ENCODE data around the gene CCPG1.
"Not testable (repeated sequence)": the region's sequence is repeated elsewhere in the genome, so short reads cannot be mapped to it uniquely, and the experiment has no call there.

The CCPG1 gene, protein sequence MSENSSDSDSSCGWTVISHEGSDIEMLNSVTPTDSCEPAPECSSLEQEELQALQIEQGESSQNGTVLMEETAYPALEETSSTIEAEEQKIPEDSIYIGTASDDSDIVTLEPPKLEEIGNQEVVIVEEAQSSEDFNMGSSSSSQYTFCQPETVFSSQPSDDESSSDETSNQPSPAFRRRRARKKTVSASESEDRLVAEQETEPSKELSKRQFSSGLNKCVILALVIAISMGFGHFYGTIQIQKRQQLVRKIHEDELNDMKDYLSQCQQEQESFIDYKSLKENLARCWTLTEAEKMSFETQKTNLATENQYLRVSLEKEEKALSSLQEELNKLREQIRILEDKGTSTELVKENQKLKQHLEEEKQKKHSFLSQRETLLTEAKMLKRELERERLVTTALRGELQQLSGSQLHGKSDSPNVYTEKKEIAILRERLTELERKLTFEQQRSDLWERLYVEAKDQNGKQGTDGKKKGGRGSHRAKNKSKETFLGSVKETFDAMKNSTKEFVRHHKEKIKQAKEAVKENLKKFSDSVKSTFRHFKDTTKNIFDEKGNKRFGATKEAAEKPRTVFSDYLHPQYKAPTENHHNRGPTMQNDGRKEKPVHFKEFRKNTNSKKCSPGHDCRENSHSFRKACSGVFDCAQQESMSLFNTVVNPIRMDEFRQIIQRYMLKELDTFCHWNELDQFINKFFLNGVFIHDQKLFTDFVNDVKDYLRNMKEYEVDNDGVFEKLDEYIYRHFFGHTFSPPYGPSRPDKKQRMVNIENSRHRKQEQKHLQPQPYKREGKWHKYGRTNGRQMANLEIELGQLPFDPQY

DNA sequence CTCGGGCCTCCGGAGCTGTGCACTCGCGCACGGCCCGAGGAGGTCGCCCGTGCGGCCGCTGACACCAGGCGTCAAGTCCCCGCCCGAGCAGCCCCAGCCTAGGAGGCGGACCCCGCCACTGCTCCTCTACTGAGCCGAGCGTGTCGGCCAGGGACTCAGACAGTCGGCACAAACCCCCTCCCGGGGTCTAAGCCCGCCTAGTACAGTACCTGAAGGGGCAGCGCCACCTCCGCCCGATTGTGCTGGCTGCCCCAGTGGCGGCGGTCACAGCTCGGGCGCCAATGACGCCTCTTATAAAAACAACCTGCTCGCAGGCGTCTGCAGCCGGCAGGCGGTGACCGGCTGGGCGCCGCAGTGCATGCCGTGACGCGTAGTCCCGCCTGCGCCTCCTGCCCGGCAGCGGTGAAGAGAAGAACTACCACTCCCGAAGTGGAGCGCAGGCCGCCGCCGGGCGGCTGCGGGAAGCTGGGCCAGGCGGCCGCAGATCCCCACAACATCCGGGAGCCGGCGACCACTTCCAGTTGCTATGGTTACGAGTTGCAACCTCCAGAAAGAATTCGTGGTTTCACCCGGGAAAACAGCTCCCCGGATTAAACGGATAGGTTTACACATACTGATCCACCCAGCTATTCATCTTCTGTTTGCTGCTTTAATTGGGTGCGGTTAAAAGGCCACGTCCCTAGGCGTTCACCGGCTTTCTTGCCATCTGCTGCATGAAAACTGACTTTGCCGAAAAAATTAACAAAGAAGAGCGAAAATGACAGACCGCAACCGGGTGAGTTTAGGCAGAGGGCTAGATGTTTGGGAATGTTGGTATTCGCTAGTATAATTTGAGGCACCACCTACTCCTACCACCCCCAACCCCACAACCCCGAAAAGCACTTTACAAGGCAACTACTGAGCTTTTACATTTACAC lies at the start of gene CCPG1, which contains the start of gene PIERCE2:
TSS of gene CCPG1 (minus strand) at position 348 of the 917 bp plus-strand sequence. CDS start 18,935 bp downstream, outside the sequence.
TSS of gene PIERCE2 (plus strand) at position 484 of the 917 bp plus-strand sequence. CDS start at position 758, 274 bp downstream.
- peak; percentile 84 for DNase-seq

DNA sequence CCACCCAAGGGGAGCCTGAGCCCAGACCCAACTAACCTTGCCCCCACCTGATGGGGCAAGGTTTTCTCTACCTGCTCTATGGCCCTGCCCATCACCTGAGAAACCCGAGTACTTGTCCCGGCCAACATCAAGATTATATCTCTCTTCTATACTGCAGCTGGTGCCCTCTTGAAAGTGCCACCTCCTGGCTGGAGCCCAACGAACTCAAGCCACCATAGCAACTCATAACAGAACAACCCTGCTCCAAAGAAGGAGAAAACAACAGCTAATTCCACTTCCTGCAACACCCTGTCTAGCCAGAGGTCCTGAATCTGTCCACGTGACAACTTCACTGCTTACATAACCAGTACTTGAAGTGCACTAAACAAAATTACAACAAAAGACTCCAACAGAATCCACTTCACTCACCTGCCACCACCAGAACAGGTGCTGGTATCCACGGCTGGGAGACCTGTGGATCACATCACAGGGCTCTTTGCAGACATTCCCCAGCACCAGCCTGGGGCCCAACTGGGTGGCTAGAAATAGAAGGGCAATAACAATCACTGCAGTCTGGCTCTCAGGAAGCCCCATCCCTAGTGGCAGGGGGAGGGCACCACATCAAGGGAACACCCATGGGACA lies 49.4 kb upstream of the CCPG1 start:
- DNase-seq: no peak

DNA sequence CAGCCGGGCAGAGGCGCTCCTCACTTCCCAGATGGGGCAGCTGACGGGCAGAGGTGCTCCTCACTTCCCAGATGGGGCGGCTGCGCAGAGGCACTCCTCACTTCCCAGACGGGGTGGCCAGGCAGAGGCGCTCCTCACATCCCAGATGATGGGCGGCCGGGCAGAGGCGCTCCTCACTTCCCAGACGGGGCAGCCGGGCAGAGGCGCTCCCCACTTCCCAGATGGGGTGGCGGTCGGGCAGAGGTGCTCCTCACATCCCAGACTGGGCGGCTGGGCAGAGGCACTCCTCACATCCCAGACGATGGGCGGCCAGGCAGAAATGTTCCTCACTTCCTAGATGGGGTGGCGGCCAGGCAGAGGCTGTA lies 38.9 kb upstream of the CCPG1 start:
- DNase-seq: not testable (repeated sequence)

DNA sequence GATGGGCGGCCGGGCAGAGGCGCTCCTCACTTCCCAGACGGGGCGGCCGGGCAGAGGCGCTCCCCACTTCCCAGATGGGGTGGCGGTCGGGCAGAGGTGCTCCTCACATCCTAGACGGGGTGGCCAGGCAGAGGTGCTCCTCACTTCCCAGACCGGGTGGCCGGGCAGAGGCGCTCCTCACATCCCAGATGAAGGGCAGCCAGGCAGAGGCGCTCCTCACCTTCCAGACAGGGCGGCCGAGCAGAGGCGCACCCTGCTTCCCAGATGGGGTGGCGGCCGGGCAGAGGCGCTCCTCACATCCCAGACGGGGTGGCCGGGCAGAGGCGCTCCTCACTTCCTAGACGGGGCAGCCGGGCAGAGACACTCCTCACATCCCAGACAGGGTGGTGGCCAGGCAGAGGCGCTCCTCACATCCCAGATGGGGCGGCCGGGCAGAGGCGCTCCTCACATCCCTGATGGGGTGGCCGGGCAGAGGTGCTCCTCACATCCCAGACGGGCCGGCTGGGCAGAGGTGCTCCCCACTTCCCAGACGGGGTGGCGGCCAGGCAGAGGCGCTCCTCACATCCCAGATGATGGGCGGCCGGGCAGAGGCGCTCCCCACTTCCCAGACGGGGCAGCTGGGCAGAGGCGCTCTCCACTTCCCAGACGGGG lies 38.3 kb upstream of the CCPG1 start:
- DNase-seq: not testable (repeated sequence)

DNA sequence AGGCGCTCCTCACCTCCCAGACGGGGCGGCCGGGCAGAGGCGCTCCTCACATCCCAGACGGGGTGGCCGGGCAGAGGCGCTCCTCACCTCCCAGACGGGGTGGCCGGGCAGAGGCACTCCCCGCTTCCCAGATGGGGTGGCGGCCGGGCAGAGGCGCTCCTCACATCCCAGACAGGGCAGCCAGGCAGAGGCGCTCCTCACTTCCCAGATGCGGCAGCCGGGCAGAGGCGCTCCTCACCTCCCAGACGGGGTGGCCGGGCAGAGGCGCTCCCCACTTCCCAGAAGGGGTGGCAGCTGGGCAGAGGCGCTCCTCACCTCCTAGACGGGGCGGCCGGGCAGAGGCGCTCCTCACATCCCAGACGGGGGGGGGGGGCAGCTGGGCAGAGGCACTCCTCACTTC lies 37.8 kb upstream of the CCPG1 start:
- DNase-seq: not testable (repeated sequence)

DNA sequence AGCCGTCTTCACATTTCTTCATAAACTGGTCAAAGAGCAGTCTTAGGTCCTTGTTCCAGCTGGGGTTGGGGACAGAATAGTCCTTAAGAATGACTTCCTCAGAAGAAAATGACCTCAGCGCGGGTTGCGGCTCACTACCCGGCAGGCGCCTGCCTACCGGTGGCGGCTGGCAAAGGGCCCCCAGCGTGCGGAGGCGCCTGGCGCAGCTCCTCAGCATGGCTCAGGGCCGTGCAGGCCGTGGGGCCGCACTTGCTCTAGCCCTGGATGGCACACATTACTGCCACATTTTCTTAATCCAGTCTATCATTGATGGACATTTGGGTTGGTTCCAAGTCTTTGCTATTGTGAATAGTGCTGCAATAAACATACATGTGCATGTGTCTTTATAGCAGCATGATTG lies 35.0 kb upstream of the CCPG1 start:
- not testable (repeated sequence) for DNase-seq

DNA sequence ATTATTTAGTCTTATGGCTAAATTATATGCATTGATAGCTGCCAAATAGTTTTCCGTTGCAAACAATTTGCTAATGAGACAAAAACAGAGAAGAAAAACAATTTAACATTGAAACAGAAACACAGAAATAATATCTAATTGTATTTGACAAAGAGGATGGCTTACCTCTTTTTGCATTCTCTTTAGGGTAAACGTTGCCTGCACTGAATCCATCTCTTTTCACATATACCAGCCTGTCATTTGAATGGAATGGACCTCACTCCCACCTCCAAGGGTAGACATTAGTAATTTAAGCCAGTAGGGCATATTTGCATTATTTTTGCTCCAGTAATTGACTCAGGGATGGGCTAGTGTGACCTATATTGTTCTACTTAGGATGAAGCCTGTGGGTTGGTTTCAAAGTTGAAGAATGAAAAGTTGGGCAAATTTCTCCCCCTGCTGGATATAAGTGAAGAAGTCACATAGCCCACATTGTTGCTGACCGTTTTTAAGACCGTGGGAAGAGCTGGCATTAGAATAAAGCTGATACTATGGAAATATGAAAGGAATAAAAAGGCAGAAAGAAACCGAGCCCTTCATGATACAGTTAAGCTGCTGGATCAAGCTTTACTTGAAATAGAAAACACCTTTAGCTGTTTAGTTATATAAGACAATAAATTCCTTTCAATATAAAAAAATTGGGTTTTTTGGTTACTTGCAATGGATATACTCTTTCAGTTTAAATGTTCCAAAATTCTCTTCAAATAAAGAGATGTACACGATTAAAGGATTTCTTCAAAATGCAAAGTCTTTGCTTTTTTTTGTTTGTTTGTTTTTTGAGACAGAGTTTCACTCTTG lies 27.0 kb upstream of the CCPG1 start:
- DNase-seq: peak; percentile 79

DNA sequence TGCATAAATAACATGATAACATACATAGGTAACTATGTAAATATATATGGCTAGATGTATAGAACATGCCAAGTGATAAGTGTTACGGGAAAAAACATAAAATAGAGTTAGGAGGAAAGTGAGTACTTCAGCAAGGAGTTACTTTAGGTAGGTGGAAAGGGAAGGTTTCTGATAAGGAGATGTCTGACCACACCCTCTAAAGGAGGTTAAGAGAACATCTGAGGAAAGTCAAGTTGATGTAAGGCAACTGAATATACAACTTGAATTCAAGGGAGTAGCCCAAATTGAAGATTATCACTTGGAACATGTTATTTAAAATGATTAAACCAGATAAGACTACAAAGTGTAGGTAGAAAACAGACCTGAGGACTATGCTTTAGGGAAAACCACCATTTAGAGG lies 13.9 kb upstream of the CCPG1 start:
- no peak for DNase-seq

DNA sequence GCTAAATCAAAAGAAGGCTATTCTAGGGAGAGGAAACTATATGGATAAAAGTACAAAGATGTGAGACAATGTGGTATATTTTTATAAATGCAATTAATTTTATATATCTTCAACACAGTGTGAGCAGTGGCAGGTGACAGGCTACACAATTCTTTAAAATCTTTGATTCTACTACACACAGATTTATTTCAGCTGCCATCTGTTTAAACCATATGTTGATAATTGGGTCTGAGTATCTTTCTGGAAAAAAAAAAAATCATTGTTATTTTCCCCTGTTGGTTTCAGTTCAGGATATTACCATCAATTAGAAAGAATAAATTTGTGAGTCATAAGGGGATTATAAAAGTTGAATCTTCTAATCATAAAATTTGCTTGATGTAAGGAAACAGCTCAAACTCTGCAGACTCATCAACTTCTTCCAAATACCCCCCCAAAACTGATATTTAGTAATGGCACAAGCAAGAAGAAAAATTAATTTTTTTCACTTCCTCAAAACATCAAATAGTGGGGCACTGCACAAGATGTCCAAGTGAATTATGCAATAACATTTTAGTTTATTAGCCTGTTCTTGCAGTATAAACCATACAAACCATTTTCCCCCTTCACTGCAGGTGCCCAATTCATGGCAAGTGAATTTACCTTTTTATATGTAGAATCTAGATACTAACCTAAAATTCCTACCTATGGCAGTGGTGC lies 12.2 kb upstream of the CCPG1 start:
- no peak for DNase-seq

DNA sequence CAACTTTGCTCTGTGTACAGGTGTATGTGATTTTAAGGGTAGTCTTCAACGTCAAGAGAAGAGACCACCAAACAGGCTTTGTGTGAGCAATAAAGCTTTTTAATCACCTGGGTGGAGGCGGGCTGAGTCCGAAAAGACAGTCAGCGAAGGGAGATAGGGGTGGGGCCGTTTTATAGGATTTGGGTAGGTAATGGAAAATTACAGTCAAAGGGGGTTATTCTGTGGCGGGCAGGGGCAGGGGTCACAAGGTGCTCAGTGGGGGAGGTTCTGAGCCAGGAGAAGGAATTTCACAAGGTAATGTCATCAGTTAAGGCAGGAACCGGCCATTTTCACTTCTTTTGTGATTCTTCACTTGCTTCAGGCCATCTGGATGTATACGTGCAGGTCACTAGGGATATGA lies 9.5 kb upstream of the CCPG1 start:
- not testable (repeated sequence) for DNase-seq

DNA sequence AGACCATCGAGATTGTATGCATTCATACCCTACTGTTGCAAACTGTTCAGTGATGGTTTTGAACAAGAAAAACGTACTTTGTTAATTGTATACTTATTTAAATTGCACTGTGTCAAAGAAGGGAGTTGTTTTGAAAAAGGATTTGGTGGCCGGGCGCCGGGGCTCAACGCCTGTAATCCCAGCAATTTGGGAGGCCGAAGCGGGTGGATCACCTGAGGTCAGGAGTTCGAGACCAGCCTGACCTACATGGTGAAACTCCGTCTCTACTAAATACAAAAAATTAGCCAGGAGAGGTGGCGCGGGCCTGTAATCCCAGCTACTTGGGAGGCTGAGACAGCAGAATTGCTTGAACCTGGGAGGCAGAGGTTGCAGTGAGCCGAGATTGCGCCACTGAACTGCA lies 817 bp upstream of the CCPG1 start:
- DNase-seq: not testable (repeated sequence)

DNA sequence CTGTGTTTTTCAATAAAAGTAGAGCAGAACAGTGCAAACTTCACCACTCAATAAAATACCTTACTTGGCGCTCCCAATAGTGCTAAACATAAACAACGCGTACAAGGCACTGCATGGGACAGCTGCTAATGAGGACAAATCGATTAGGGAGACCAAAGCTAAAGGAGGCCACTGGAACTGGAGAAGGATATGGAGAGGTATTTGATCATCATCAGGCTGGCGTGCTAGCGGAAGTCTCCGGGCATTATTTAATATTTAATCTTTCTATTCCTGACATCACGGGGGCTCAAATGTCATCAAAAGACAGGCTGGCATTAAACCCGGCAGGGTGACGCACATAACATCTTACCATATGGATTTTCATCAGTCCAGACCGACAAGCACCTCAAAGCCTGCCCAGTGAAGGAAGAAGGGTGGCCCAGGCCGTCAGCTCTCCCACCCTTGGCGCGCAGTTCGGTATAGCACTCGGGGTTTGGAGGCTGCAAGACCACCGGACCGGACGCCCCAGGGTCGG lies 604 bp downstream of the CCPG1 start:
- DNase-seq: peak; percentile 55

DNA sequence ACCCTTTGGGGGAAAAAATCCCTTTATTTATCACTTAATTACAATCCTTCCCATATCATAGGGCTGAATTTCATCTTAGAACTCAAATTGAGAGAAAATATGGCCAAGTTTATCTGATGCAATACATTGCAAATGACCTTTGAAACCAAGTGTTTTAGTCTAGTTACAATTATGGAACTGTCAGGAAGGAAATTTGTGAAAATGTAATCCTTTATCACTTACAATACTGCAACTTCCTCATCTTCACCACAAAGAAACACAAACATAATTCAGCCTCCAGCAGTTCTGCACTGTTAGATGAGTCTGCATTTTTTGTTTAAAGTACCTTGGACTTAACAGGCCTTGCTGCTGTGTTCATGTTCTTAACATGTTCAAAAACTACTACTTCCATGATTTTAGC lies 4.6 kb downstream of the CCPG1 start:
- no peak for DNase-seq

DNA sequence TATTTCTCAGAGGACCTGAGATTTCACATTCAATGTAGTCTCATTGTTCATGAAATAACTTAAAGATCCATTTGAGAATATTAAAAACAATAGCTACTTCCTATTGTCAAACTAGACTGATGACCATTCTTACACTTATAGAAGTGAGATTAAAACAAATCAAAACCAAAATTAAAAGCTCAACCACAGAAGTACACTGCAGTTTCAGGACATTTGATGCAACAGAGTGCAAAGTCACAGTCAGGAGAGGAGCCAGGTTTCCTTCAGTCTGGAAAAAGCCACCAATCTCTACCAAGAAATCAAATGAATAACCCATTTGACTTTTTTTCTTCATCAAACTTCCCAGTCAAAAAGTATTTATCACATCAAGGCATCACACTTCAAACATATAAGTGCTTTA lies 5.5 kb downstream of the CCPG1 start:
- no peak for DNase-seq

DNA sequence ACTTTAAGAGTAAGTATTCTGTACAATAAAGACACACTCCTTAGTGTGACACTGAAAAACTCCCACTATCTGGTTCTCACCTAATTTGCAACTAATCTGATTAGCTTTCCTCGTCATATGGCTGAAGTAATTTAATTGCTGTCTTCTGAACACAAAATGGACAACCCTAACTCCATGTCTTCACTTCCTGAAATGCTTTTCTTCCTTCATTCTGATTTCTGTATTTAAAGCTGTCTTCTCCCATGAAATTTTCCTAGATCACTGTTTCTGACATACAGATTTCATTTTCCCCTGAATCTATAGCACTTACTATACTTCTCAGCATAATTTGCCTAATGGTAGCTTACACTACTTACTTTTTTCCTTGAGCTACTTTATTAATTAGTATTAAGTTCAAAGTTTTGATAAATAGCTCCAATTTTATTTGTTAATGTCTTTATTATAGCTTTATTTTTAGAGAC lies 6.3 kb downstream of the CCPG1 start:
- DNase-seq: no peak

DNA sequence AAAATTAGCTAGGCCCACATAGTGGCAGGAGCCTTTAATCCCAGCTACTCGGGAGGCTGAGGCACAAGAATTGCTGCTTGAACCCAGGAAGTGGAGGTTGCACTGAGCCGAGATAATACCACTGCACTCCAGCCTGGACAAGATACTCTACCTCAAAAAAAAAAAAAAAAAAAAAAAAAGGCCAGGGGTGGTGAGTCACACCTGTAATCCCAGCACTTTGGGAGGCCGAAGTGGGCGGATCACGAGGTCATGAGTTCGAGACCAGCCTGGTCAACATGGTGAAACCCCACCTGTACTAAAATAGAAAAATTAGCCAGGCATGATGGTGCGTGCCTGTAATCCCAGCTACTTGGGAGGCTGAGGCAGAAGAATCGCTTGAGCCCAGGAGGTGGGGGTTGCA lies 8.1 kb downstream of the CCPG1 start:
- not testable (repeated sequence) for DNase-seq

DNA sequence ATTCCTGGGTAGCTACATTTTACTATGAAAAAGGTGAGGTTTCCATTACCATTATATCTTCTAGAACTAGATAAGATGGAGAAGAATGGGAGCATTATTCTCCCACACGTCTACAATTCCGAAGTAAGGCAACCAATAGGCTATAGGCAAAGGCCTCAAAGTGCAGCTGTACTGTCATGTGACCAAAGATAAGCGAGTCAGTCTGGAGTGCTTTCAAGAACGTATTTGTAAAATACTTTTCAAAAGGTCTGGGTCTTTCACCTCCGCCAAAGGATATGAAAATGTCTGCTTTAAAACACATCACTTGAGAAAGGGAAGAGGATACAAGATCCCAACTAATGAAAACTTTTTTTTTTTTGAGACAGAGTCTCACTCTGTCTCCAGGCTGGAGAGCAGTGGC lies 9.9 kb downstream of the CCPG1 start:
- DNase-seq: no peak

DNA sequence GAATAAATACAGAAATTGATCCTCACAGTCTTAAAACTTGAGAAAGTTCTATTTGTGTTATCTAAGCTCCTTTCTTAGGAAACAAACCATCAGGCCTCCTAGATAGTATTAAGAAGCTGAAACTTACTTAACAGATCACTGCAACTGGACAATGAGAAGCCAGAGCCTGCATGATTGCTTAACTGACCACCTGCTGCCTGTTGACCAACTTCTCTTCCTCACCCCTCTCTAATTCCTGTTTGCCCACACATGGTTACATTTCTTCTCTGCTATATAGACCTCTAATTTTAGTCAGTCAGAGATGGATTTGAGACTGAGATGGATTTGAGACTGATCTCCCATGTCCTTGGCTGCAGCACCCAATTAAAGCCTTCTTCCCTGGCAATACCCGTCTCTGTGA lies 13.5 kb downstream of the CCPG1 start:
- no peak for DNase-seq

DNA sequence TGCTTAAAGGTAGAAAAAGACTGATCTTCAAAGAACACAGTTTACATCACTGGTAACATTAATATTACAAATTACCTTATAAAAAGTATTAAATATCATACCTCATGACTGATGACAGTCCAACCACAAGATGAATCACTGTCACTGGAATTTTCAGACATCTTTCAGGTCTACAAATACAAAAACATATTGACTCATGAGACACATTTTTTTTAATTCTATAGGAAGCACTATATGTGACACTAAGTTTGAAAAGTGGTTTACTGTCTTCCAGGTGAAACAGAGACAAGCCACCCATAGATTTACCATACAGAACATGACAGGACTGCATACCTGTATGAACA lies 18.9 kb downstream of the CCPG1 start:
- DNase-seq: no peak

DNA sequence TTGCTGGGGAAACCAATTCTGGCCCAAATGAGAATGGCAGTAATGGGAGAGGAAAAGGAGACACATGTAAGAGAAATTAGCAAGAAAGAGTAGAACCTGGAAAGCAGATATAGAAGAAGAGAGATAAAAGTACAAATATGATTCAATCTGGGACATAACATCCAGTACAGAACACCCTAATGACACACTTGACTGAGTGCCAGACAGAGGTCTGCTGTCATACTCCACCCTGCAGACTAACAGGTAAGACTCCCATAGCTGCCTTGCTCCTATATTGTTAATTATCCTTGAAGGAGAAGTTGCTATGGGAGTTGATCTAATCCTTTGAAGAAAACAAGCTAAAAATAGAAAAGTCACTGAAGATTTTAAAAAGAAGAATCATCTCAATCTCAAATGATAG lies 21.1 kb downstream of the CCPG1 start:
- DNase-seq: no peak

Data from NCI-H526 treated with DMSO at 0.1 percent for 48 hours (cell line).